WTC11 (cell line): ENCODE results near the gene EHBP1L1.

ENCODE experiments used
- ATF1 ChIP-seq: sonication (generic); formaldehyde crosslinking; IDR thresholded peaks from 2 replicates; pipeline ENCODE4 v1.8.1; 2023; ENCODE audit warnings: mild to moderate bottlenecking, moderate library complexity, missing genetic modification reagents
- CREB1 ChIP-seq: sonication (generic); formaldehyde crosslinking; IDR thresholded peaks from 2 replicates; pipeline ENCODE4 v1.8.0; 2023; ENCODE audit warnings: mild to moderate bottlenecking, missing genetic modification reagents
- FOXJ3 ChIP-seq: sonication (generic); formaldehyde crosslinking; IDR thresholded peaks from 2 replicates; pipeline ENCODE4 v1.9.0; 2021; ENCODE audit warnings: missing genetic modification reagents, mild to moderate bottlenecking, borderline replicate concordance
- NR2C2 ChIP-seq: sonication (generic); formaldehyde crosslinking; IDR thresholded peaks from 2 replicates; pipeline ENCODE4 v1.8.0; 2022; ENCODE audit warnings: mild to moderate bottlenecking, missing genetic modification reagents
- NR3C1 ChIP-seq: sonication (generic); formaldehyde crosslinking; conservative IDR thresholded peaks from 2 replicates; pipeline ENCODE4 v1.8.1; 2023; ENCODE audit warnings: low read depth, mild to moderate bottlenecking, missing genetic modification reagents
- SMAD3 ChIP-seq: sonication (generic); formaldehyde crosslinking; IDR thresholded peaks from 2 replicates; pipeline ENCODE4 v1.8.0; 2022; ENCODE audit warnings: missing genetic modification reagents, mild to moderate bottlenecking, borderline replicate concordance
- SP1 ChIP-seq: sonication (generic); formaldehyde crosslinking; conservative IDR thresholded peaks from 2 replicates; pipeline ENCODE4 v1.8.1; 2022; ENCODE audit warnings: missing genetic modification reagents
- ZNF232 ChIP-seq: sonication (generic); formaldehyde crosslinking; IDR thresholded peaks from 2 replicates; pipeline ENCODE4 v1.8.0; 2022; ENCODE audit warnings: mild to moderate bottlenecking, missing genetic modification reagents
- ZNF263 ChIP-seq: sonication (generic); formaldehyde crosslinking; IDR thresholded peaks from 2 replicates; pipeline ENCODE4 v1.8.1; 2022; ENCODE audit warnings: low read depth, mild to moderate bottlenecking, moderate library complexity, missing genetic modification reagents
- ZNF423 ChIP-seq: fragments of 250-450 bp; sonication (Bioruptor Pico); IDR thresholded peaks from 2 replicates; pipeline ENCODE4 v2.1.2; 2022; ENCODE audit warnings: mild to moderate bottlenecking, moderate library complexity
- TF ChIP-seq, protein P1 (sequence below): fragments of 200-600 bp; IDR thresholded peaks from 2 replicates; pipeline ENCODE4 v1.8.0; 2022; ENCODE audit warnings: antibody characterized with exemption
- TF ChIP-seq, protein P2 (sequence below): sonication (generic); formaldehyde crosslinking; IDR thresholded peaks from 2 replicates; pipeline ENCODE4 v1.8.1; 2023; ENCODE audit warnings: mild to moderate bottlenecking, missing genetic modification reagents, moderate library complexity
- TF ChIP-seq, protein P3 (sequence below): sonication (generic); formaldehyde crosslinking; IDR thresholded peaks from 2 replicates; pipeline ENCODE4 v1.8.1; 2022; ENCODE audit warnings: low read depth, mild to moderate bottlenecking, moderate library complexity, missing genetic modification reagents, borderline replicate concordance
- TF ChIP-seq, protein P4 (sequence below): sonication (generic); formaldehyde crosslinking; IDR thresholded peaks from 2 replicates; pipeline ENCODE4 v1.8.0; 2022; ENCODE audit warnings: mild to moderate bottlenecking, missing genetic modification reagents

DNA sequence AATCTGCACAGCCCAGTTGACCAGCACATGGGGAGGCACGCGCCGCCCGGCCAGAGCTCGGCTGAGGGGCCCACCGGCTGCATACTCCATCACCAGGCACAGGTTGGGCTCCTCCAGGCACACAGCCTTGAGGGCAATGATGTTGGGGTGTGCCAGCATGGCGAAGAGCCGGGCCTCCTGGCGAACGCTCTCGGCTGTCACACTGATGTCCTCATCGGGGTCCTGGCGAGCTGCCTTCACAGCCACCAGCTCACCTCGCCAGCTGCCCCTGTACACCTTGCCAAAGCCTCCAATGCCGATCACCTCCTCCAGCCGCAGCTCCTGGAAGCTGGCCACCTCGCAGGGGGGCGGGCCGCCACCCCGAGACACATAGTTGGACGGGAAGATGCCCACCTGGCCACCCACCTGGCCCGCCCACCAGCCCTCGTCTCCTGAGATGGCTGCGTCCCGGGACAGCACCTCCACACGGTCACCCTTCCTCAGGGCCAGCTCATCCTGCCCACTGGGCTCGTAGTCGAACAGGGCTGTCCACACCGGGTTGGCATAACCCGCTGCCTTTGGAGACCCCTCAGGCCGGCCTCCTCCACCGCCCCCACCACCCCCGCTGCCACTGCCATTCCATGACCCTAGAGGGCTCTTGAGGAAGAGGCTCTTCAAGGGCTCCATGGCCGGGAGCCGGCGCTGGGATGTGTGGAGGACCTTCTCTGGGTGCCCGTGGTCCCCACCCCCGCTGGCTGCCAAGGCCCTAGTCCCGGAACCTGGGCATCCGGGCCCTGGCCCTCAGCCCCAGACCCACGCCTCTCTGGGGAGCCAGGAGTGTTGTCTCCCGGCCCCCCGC, 37.5 kb downstream of the EHBP1L1 start:
- TF ChIP-seq NR3C1 (CRISPR knock-in tag), result no peak
- no peak for TF ChIP-seq CREB1
- no peak for TF ChIP-seq FOXJ3 (CRISPR knock-in tag)
- TF ChIP-seq, protein P1, sequence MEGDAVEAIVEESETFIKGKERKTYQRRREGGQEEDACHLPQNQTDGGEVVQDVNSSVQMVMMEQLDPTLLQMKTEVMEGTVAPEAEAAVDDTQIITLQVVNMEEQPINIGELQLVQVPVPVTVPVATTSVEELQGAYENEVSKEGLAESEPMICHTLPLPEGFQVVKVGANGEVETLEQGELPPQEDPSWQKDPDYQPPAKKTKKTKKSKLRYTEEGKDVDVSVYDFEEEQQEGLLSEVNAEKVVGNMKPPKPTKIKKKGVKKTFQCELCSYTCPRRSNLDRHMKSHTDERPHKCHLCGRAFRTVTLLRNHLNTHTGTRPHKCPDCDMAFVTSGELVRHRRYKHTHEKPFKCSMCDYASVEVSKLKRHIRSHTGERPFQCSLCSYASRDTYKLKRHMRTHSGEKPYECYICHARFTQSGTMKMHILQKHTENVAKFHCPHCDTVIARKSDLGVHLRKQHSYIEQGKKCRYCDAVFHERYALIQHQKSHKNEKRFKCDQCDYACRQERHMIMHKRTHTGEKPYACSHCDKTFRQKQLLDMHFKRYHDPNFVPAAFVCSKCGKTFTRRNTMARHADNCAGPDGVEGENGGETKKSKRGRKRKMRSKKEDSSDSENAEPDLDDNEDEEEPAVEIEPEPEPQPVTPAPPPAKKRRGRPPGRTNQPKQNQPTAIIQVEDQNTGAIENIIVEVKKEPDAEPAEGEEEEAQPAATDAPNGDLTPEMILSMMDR, result no peak
- no peak for TF ChIP-seq ATF1
- TF ChIP-seq ZNF232 (CRISPR knock-in tag), result no peak
- no peak for TF ChIP-seq ZNF263 (CRISPR knock-in tag)
- TF ChIP-seq ZNF423 (CRISPR knock-in tag), result no peak
- TF ChIP-seq, protein P2, sequence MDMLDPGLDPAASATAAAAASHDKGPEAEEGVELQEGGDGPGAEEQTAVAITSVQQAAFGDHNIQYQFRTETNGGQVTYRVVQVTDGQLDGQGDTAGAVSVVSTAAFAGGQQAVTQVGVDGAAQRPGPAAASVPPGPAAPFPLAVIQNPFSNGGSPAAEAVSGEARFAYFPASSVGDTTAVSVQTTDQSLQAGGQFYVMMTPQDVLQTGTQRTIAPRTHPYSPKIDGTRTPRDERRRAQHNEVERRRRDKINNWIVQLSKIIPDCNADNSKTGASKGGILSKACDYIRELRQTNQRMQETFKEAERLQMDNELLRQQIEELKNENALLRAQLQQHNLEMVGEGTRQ (CRISPR knock-in tag), result no peak
- no peak for TF ChIP-seq SMAD3 (CRISPR knock-in tag)
- TF ChIP-seq, protein P3, sequence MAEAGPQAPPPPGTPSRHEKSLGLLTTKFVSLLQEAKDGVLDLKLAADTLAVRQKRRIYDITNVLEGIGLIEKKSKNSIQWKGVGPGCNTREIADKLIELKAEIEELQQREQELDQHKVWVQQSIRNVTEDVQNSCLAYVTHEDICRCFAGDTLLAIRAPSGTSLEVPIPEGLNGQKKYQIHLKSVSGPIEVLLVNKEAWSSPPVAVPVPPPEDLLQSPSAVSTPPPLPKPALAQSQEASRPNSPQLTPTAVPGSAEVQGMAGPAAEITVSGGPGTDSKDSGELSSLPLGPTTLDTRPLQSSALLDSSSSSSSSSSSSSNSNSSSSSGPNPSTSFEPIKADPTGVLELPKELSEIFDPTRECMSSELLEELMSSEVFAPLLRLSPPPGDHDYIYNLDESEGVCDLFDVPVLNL (CRISPR knock-in tag), result no peak
- TF ChIP-seq, protein P4, sequence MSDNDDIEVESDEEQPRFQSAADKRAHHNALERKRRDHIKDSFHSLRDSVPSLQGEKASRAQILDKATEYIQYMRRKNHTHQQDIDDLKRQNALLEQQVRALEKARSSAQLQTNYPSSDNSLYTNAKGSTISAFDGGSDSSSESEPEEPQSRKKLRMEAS (CRISPR knock-in tag), result no peak
- no peak for TF ChIP-seq SP1
- no peak for TF ChIP-seq NR2C2 (CRISPR knock-in tag)
